Colonic mucosa (tissue), 4 donors: ENCODE results near the gene AMY2A. TPM values are rescaled to one million over a fixed set of nuclear protein-coding genes. Genes with fewer than 3 reads are reported as not detected.
"Not testable (repeated sequence)": the region's sequence is repeated elsewhere in the genome, so short reads cannot be mapped to it uniquely, and the experiment has no call there.

Experiments used
- DNase-seq: peaks from one replicate; pipeline ENCODE4 v3.0.0-alpha.2; 2020
- H3K27ac ChIP-seq: fragments of 200-600 bp; one replicate; pipeline ENCODE4 v1.8.0; 2021
- H3K27me3 ChIP-seq: fragments of 200-600 bp; one replicate; pipeline ENCODE4 v1.8.0; 2021
- H3K36me3 ChIP-seq: fragments of 200-600 bp; one replicate; pipeline ENCODE4 v1.8.0; 2021
- H3K4me1 ChIP-seq: fragments of 200-600 bp; one replicate; pipeline ENCODE4 v1.8.0; 2021; ENCODE audit warnings: mild to moderate bottlenecking
- H3K4me3 ChIP-seq: fragments of 200-600 bp; one replicate; pipeline ENCODE4 v1.8.0; 2021
- H3K9ac ChIP-seq, 2 donors: one replicate each; pipeline ENCODE4 v1.7.0; 2013; ENCODE audit warnings: control low read depth in 2 of 2, low read depth in 2 of 2, low read length in 2 of 2
- H3K9me3 ChIP-seq: fragments of 200-600 bp; one replicate; pipeline ENCODE4 v1.8.0; 2021
- intact Hi-C: fragments of 100-400 bp; cut with DNase I; formaldehyde crosslinking; loops from one replicate; pipeline ENCODE4 v1.14.1; 2022
- total RNA-seq, 2 donors: library from RNA; stranded (reverse); fragmentation: NEBNext Ultra II Directional in 1 of 2; extraction: Animal tissue kit (Norgen Biotek cat#: 25700) in 1 of 2; gene quantifications; one replicate each; pipeline ENCODE4 v1.2.1, GENCODE V29; 2021
- TF ChIP-seq, protein P1 (sequence below): fragments of 200-600 bp; IDR thresholded peaks from one replicate; pipeline ENCODE4 v1.8.0; 2022; ENCODE audit warnings: antibody characterized with exemption, mild to moderate bottlenecking
- donor health status: healthy.
- donor health status: DM: no; HTN: no; CAD: no.
- donor health status: DM: no; HTN: no; CAD: no.

Gene AMY2A
- total RNA-seq, 2 donors from 2014 or later, result 1.4 TPM; not detected in 1

DNA sequence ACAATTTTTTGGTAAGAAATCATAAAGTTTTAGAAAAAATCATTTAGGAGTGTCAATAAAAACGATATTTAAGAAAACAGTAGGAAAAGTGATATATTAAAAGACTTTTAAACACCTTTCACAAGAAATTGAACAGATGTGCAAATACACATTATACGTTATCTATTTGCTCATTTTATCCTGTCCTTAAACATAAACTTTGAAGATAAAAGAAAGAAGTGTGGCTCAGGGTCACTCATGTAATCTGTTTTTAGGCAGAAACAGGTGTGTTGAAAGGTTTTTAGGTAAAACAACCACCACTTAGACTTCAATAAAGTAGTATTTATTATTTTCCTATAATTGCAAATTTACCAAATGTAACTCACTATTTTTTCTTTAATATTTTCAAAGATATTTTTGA, 32.7 kb upstream of the AMY2A start:
- H3K9me3 ChIP-seq, result no peaks in the 10 kb centered on the region
- H3K36me3 ChIP-seq, result no peaks in the 10 kb centered on the region
- H3K27ac ChIP-seq, result no peak overlapping the region
- no peaks in the 10 kb centered on the region for H3K27me3 ChIP-seq
- TF ChIP-seq, protein P1, sequence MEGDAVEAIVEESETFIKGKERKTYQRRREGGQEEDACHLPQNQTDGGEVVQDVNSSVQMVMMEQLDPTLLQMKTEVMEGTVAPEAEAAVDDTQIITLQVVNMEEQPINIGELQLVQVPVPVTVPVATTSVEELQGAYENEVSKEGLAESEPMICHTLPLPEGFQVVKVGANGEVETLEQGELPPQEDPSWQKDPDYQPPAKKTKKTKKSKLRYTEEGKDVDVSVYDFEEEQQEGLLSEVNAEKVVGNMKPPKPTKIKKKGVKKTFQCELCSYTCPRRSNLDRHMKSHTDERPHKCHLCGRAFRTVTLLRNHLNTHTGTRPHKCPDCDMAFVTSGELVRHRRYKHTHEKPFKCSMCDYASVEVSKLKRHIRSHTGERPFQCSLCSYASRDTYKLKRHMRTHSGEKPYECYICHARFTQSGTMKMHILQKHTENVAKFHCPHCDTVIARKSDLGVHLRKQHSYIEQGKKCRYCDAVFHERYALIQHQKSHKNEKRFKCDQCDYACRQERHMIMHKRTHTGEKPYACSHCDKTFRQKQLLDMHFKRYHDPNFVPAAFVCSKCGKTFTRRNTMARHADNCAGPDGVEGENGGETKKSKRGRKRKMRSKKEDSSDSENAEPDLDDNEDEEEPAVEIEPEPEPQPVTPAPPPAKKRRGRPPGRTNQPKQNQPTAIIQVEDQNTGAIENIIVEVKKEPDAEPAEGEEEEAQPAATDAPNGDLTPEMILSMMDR, result no peak
- no peak overlapping the region for H3K4me3 ChIP-seq
- H3K9ac ChIP-seq, result no peak overlapping the region
- intact Hi-C loops, result no loop called here
- no peaks in the 10 kb centered on the region for H3K4me1 ChIP-seq
- no peak for DNase-seq

DNA sequence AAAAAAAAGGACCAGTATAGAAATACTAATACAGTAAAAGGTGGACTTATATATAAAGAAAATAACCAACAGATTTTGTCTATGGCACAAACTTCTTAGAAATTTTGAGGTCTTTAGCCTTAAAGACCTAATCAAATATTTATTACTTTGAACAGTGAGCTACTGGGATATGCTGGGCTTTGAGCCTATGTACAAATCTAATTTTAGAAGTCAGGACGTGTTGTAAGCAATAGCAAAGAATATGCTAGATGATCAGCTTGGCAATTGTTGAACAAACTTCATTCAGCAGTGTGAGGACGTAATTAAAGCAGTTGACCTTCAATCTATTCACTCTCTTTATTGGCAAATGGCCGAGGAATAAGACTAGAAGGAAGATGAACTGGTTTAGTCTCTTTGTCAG, 14.5 kb upstream of the AMY2A start:
- not testable (repeated sequence) for DNase-seq, H3K36me3 ChIP-seq

DNA sequence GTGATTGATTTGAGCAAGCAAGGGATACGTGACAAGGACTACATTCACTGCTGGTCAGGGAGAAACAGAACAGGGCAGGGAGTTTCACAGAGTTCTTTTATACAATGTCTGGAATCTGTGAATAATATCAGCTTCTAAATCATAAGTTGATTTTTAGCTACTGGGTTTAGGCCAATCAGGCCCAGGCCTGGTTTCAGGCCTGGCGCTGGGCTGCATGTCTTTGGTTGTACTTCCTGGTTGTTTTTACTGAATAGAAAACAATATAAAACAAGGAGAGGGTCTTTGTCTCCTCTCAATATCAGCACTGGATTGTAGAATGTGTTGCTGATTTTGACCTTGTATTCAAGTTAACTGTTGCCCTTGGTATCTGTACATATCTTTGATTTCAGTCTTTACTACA, 865 bp upstream of the AMY2A start:
- Histone ChIP-seq H3K9ac (no peak overlapping the region), H3K9me3 (no peaks in the 10 kb centered on the region), H3K4me3 (no peak overlapping the region), H3K27me3 (no peaks in the 10 kb centered on the region), H3K27ac (no peak overlapping the region), H3K36me3 (no peaks in the 10 kb centered on the region), H3K4me1 (no peaks in the 10 kb centered on the region)
- DNase-seq, result no peak
- TF ChIP-seq, protein P1, result no peak
- intact Hi-C loops, result no loop called here

More for the DNA sequence above, 14.5 kb upstream of the AMY2A start:
- H3K27me3 ChIP-seq, H3K27ac ChIP-seq, H3K9me3 ChIP-seq, H3K4me1 ChIP-seq, H3K4me3 ChIP-seq, intact Hi-C loops, H3K9ac ChIP-seq: not testable (repeated sequence)

DNA sequence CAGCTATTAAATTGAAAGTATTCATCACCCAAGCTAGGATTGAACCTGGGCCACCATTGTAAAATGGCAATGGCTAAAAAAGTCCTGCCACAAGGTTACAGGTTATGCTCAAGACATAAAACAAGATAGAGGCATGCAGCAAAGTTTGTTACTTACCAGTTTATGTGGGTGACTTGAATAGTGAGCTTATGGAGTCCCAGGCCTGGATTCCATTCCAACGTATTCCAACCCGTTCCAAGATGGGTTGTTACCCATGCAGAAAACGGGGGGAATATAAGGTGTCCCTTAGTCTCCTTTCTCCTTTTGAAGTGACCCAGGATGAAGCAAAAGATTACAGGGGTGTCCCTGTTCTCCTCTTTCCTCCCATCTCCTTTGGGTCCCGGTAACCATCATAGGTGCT, 10.2 kb downstream of the AMY2A start:
- H3K27me3 ChIP-seq, H3K4me1 ChIP-seq, H3K9ac ChIP-seq, intact Hi-C loops, H3K27ac ChIP-seq, DNase-seq, H3K4me3 ChIP-seq, H3K36me3 ChIP-seq, H3K9me3 ChIP-seq: not testable (repeated sequence)

DNA sequence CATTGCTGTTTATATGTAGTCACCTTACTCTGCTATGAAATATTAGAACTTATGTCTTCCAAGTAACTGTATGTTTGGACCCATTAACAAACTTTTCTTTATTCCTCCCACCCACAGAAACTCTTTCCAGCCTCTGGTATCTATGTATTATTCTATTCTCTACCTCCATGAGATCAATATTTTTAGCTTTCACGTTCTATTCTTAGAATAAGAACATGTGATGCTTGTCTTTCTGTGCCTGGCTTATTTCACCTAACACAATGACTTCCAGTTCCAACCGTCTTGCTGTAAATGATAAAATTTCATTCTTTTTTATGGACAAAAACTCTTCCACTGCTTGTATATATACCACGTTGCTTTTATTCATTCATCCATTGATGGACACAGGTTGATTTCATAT, 24.0 kb downstream of the AMY2A start:
- intact Hi-C loops, H3K4me1 ChIP-seq, H3K36me3 ChIP-seq, DNase-seq, H3K9me3 ChIP-seq, H3K4me3 ChIP-seq, H3K27me3 ChIP-seq, H3K27ac ChIP-seq, H3K9ac ChIP-seq: not testable (repeated sequence)

DNA sequence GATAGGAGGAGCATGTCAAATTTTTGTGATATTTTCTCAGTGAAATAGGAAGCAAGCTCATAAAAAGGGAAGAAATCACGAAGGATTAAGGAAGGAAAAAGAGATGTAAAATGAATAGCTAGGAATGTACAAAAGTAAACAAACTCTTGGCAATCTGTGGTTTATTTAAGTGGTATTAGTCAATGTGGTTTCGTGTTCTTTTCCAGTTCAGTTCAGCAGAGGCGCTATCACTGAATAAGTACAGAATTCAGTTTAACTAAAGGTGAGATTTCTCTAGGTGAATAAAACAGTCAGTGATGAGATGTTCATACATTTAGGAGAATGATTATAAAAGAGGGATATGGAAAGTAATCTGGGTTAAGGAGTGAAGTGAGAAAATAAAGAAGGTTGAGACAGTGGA, 26.7 kb downstream of the AMY2A start:
- H3K27ac ChIP-seq, intact Hi-C loops, DNase-seq, H3K36me3 ChIP-seq, H3K4me1 ChIP-seq, H3K27me3 ChIP-seq, H3K9me3 ChIP-seq, H3K9ac ChIP-seq, H3K4me3 ChIP-seq: not testable (repeated sequence)

DNA sequence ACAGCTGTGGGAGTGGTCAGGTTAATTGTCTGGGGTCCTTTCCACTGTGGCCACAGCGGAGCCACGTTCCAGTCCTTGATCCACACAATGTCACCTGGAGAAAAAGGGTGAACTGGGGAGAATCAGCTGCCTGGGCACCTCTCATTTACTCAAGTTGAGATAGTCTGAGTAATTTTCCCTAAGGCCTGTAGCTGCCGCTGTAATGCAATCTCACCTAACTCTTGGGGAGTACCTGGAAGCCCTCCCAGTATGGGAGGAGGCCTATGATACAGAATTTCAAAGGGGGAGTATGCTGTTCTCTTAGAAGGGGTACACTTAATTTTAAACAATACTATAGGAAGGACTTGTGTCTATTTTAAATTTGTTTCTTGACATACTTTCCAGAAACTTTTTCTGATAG, 33.1 kb downstream of the AMY2A start:
- H3K9me3 ChIP-seq, H3K36me3 ChIP-seq, H3K27ac ChIP-seq, H3K27me3 ChIP-seq, intact Hi-C loops, H3K9ac ChIP-seq, H3K4me1 ChIP-seq, H3K4me3 ChIP-seq, DNase-seq: not testable (repeated sequence)

DNA sequence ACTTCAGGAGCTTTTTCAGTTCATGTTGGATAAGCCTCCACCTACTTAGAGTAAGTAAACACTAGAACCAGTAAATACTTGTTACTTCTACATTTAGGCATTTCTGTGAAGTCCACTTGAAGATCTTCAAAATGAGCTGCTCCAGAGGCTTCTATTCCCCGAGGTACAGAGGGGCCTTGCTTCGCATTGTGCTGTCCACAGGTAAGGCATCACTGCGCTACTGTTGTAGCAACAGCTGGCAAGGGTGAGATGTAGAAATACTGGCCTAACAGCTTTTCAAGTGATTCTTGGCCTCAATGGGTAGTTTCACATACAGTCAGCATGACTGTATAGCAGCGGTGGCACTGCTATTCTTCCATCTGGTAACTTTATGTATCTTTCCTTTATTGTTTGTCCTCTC, 33.7 kb downstream of the AMY2A start:
- H3K36me3 ChIP-seq, H3K27me3 ChIP-seq, H3K27ac ChIP-seq, H3K9ac ChIP-seq, H3K4me3 ChIP-seq, intact Hi-C loops, H3K4me1 ChIP-seq, DNase-seq, H3K9me3 ChIP-seq: not testable (repeated sequence)

DNA sequence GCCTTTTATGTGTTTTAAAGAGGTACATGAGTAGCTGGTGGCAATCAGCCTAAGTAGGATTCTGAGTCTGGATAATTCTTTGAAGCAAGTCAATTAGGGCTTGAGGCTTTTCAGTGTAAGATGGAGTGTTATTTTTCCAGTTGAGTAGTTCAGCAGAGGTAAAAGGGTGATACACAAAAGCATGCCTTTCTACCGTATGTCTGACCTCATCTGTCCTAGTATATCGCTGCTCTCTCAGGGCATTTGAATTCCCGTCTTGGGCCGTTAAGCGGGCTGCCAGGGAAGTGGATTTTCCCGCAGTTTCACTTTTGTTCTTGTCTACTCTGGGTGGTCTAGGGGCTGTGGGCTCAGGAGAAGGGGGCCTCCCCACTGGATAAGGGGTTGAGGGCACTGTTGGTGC, 36.9 kb downstream of the AMY2A start:
- DNase-seq, result not testable (repeated sequence)

DNA sequence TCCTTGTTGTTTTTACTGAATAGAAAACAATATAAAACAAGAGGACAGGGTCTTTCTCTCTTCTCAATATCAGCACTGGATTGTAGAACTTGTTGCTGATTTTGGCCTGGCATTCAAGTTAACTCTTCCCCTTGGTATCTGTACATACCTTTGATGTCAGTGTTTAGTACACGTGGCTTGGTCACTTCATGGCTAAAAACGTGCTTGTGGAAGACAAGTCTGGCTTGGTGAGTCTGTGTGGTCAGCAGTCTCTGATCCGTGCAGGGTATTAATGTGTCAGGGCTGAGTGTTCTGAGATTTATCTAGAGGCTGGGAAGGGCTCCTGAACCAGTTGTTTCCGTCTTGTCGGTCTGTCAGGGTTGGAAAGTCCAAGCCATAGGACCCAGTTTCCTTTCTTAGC, 38.2 kb downstream of the AMY2A start, which contains the start of gene AMY1A:
AMY1A (plus strand) TSS at position 301 of the 400 bp plus-strand sequence. CDS start 571 bp downstream, outside the sequence.
- H3K9me3 ChIP-seq, intact Hi-C loops, H3K4me3 ChIP-seq, H3K36me3 ChIP-seq, H3K4me1 ChIP-seq, H3K27ac ChIP-seq, DNase-seq, H3K27me3 ChIP-seq, H3K9ac ChIP-seq: not testable (repeated sequence)

More for the DNA sequence above, 36.9 kb downstream of the AMY2A start:
- H3K27me3 ChIP-seq, intact Hi-C loops, H3K9me3 ChIP-seq, H3K27ac ChIP-seq, H3K36me3 ChIP-seq, H3K9ac ChIP-seq, H3K4me1 ChIP-seq, H3K4me3 ChIP-seq: not testable (repeated sequence)
